Neural crest cell (in vitro differentiated cells): ENCODE data around the gene GARIN5B. TPM values are rescaled to one million over a fixed set of nuclear protein-coding genes. Genes with fewer than 3 reads are reported as not detected.

Source experiments
- DNase-seq: peaks from one replicate; pipeline ENCODE4 v3.0.0; 2021; ENCODE audit warnings: low read depth, mixed read lengths, low spot score
- H3K27ac Mint-ChIP-seq: one replicate; pipeline ENCODE4 v1.8.0; 2021; ENCODE audit warnings: mild to moderate bottlenecking, mixed read lengths; ENCODE audit not compliant: unreplicated experiment
- H3K27me3 Mint-ChIP-seq: 2 replicates; pipeline ENCODE4 v1.8.0; 2021; ENCODE audit warnings: low read depth, mild to moderate bottlenecking, mixed read lengths
- H3K36me3 Mint-ChIP-seq: 2 replicates; pipeline ENCODE4 v1.8.0; 2021; ENCODE audit warnings: low read depth, mild to moderate bottlenecking, mixed read lengths
- H3K4me1 Mint-ChIP-seq: 2 replicates; pipeline ENCODE4 v1.8.0; 2021; ENCODE audit warnings: mixed read lengths
- H3K4me3 Mint-ChIP-seq: one replicate; pipeline ENCODE4 v1.8.0; 2021; ENCODE audit warnings: mild to moderate bottlenecking, mixed read lengths
- H3K9me3 Mint-ChIP-seq: 2 replicates; pipeline ENCODE4 v1.8.0; 2021; ENCODE audit warnings: mixed read lengths
- total RNA-seq: library from RNA; stranded (reverse); gene quantifications from 2 replicates; pipeline ENCODE4 v1.2.1, GENCODE V29; 2021
- TF ChIP-seq, protein P1 (sequence below): fragments of 200-600 bp; sonication (generic); conservative IDR thresholded peaks from 2 replicates; pipeline ENCODE4 v1.5.0; 2021; ENCODE audit warnings: antibody characterized with exemption, mild to moderate bottlenecking

The GARIN5B gene
- total RNA-seq, 1 donor from 2014 or later: not detected

GRCh38 chr19:55305983-55306562 lies 57.0 kb downstream of the GARIN5B start:
- Mint-ChIP-seq H3K27me3 (no peaks in the 10 kb centered on the region), H3K36me3 (peaks cover 15% of the 10 kb centered on the region), H3K9me3 (no peaks in the 10 kb centered on the region), H3K4me3 (no peak overlapping the region), H3K4me1 (peaks cover 27% of the 10 kb centered on the region), H3K27ac (no peak overlapping the region)
- DNase-seq: no peak
- TF ChIP-seq, protein P1, sequence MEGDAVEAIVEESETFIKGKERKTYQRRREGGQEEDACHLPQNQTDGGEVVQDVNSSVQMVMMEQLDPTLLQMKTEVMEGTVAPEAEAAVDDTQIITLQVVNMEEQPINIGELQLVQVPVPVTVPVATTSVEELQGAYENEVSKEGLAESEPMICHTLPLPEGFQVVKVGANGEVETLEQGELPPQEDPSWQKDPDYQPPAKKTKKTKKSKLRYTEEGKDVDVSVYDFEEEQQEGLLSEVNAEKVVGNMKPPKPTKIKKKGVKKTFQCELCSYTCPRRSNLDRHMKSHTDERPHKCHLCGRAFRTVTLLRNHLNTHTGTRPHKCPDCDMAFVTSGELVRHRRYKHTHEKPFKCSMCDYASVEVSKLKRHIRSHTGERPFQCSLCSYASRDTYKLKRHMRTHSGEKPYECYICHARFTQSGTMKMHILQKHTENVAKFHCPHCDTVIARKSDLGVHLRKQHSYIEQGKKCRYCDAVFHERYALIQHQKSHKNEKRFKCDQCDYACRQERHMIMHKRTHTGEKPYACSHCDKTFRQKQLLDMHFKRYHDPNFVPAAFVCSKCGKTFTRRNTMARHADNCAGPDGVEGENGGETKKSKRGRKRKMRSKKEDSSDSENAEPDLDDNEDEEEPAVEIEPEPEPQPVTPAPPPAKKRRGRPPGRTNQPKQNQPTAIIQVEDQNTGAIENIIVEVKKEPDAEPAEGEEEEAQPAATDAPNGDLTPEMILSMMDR: no peak

DNA sequence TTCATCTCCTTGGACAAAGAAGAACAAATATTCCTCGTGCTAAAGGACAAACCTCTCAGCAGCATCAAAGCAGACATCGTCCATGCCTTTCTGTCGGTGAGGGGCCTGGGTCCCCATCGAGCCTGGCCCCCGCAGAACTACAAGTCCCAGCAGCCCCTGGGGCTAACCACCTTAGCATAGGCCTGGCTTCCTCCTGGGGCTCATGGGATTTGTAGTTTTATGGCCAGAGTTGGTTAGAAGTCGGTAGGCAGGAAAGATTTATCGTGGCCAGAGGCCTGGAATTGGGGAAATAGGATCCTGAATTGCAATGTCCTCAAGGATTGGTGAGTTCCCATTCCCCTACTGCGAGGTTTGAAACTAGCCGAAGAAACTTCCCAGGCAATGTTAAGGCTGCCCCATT lies 57.6 kb downstream of the GARIN5B start:
- H3K4me3 Mint-ChIP-seq: peak overlapping the region; percentile 81
- TF ChIP-seq, protein P1: no peak
- peaks cover 15% of the 10 kb centered on the region for H3K36me3 Mint-ChIP-seq
- H3K4me1 Mint-ChIP-seq: peaks cover 32% of the 10 kb centered on the region
- H3K9me3 Mint-ChIP-seq: no peaks in the 10 kb centered on the region
- no peaks in the 10 kb centered on the region for H3K27me3 Mint-ChIP-seq
- peak overlapping the region; percentile 62 for H3K27ac Mint-ChIP-seq
- DNase-seq: no peak

DNA sequence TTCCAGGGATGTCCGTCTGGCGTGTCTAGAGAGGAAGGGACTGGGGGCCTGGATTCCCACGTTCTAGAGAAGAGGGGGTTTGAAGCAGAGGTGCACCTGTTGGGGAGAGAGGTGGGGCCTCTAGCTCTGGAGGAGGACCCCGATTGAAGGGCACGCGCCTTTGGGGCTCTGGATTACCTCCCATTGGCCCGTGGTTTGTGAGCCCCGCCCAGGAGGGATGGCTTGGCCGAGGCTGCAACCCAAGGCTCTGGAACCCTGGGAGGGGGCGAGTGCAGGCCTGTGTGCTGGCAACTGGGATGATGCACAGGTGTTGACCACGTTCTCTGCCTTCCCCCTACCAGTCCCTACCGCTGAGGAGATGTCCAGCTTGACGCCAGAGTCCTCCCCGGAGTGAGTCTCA lies 58.1 kb downstream of the GARIN5B start:
- H3K9me3 Mint-ChIP-seq: no peaks in the 10 kb centered on the region
- H3K4me1 Mint-ChIP-seq: peaks cover 27% of the 10 kb centered on the region
- TF ChIP-seq, protein P1: no peak
- no peaks in the 10 kb centered on the region for H3K27me3 Mint-ChIP-seq
- DNase-seq: no peak
- no peak overlapping the region for H3K27ac Mint-ChIP-seq
- H3K36me3 Mint-ChIP-seq: peaks cover 12% of the 10 kb centered on the region
- H3K4me3 Mint-ChIP-seq: no peak overlapping the region

Other genes with a start within 250 kb of the GARIN5B start
- 107 and 108 TPM in 2 replicates for gene PPP1R12C, start 245.6 kb downstream of the GARIN5B start, total RNA-seq
- gene TNNT1, start 214.1 kb downstream of the GARIN5B start, total RNA-seq: 1.1 TPM in 1 of 2 replicates, not detected in the other
- 5.4 and 6.5 TPM in 2 replicates for gene TNNI3, start 205.5 kb downstream of the GARIN5B start, total RNA-seq
- 9.5 and 10.4 TPM in 2 replicates for gene DNAAF3, start 196.6 kb downstream of the GARIN5B start, total RNA-seq
- gene SYT5, start 183.0 kb downstream of the GARIN5B start, total RNA-seq: 3.5 and 4.3 TPM in 2 replicates
- 1.2 and 2.0 TPM in 2 replicates for gene PTPRH, start 153.8 kb downstream of the GARIN5B start, total RNA-seq
- gene TMEM86B, start 134.5 kb downstream of the GARIN5B start, total RNA-seq: 4.9 and 5.8 TPM in 2 replicates
- 71.2 and 73.1 TPM in 2 replicates for gene PPP6R1, start 104.2 kb downstream of the GARIN5B start, total RNA-seq
- 53.8 and 54.7 TPM in 2 replicates for gene HSPBP1, start 83.2 kb downstream of the GARIN5B start, total RNA-seq
- gene BRSK1, start 79.3 kb downstream of the GARIN5B start, total RNA-seq: 50.0 and 50.7 TPM in 2 replicates
- not detected in 2 replicates for gene TMEM150B, start 37.9 kb downstream of the GARIN5B start, total RNA-seq
- 32.9 and 35.2 TPM in 2 replicates for gene KMT5C, start 23.4 kb downstream of the GARIN5B start, total RNA-seq
- 0.16 TPM in 1 of 2 replicates, not detected in the other for gene COX6B2, start 8.5 kb downstream of the GARIN5B start, total RNA-seq
- 0.56 and 0.59 TPM in 2 replicates for gene IL11, start 7.2 kb upstream of the GARIN5B start, total RNA-seq
- gene TMEM190, start 13.6 kb upstream of the GARIN5B start, total RNA-seq: not detected in 2 replicates
- 0.40 and 0.71 TPM in 2 replicates for gene TMEM238, start 21.0 kb upstream of the GARIN5B start, total RNA-seq
- 1,888 and 1,936 TPM in 2 replicates for gene RPL28, start 22.7 kb upstream of the GARIN5B start, total RNA-seq
- gene UBE2S, start 44.5 kb upstream of the GARIN5B start, total RNA-seq: 243 and 269 TPM in 2 replicates
- 0.54 and 0.59 TPM in 2 replicates for gene SHISA7, start 80.0 kb upstream of the GARIN5B start, total RNA-seq
- 34.3 and 36.7 TPM in 2 replicates for gene ISOC2, start 98.4 kb upstream of the GARIN5B start, total RNA-seq
- gene C19orf85, start 101.5 kb upstream of the GARIN5B start, total RNA-seq: not detected in 2 replicates
- gene ZNF628, start 113.4 kb upstream of the GARIN5B start, total RNA-seq: 14.8 and 15.0 TPM in 2 replicates
- gene NAT14, start 121.9 kb upstream of the GARIN5B start, total RNA-seq: 81.1 and 87.9 TPM in 2 replicates
- gene SSC5D, start 125.2 kb upstream of the GARIN5B start, total RNA-seq: 1.3 and 1.5 TPM in 2 replicates
- gene SBK2, start 173.9 kb upstream of the GARIN5B start, total RNA-seq: not detected in 2 replicates
- 0.39 and 0.68 TPM in 2 replicates for gene SBK3, start 182.3 kb upstream of the GARIN5B start, total RNA-seq
- gene ZNF579, start 217.6 kb upstream of the GARIN5B start, total RNA-seq: 28.2 and 29.1 TPM in 2 replicates
- gene FIZ1, start 236.3 kb upstream of the GARIN5B start, total RNA-seq: 31.6 and 31.8 TPM in 2 replicates
- gene ZNF524, start 237.0 kb upstream of the GARIN5B start, total RNA-seq: 6.1 and 6.7 TPM in 2 replicates
- gene ZNF865, start 242.4 kb upstream of the GARIN5B start, total RNA-seq: 20.3 TPM in 2 replicates